Activated T-helper 17 cell treated with anti-CD3 and anti-CD28 coated beads, Interleukin-2, amount 50 U/mL, for 72 hours (primary cell): ENCODE measurements around the gene GLIPR1. TPM values are rescaled to one million over a fixed set of nuclear protein-coding genes. Genes with fewer than 3 reads are reported as not detected.
A peak's percentile ranks its signal among the peaks of the same experiment; 100 is the strongest.
"Not testable (repeated sequence)": the region's sequence is repeated elsewhere in the genome, so short reads cannot be mapped to it uniquely, and the experiment has no call there.

Source experiments
- ATAC-seq: fragments of 150-1000 bp; cut with Tn5 transposase; replicated peaks from 2 replicates; pipeline ENCODE4 v1.10.0; 2021; ENCODE audit warnings: mild to moderate bottlenecking, moderate library complexity
- H3K27ac Mint-ChIP-seq: one replicate; pipeline ENCODE4 v1.8.0; 2022; ENCODE audit warnings: mixed read lengths
- H3K27me3 Mint-ChIP-seq: one replicate; pipeline ENCODE4 v1.8.0; 2022; ENCODE audit warnings: mixed read lengths
- H3K36me3 Mint-ChIP-seq: one replicate; pipeline ENCODE4 v1.8.0; 2022; ENCODE audit warnings: low read depth, mild to moderate bottlenecking, mixed read lengths
- H3K4me1 Mint-ChIP-seq: one replicate; pipeline ENCODE4 v1.8.0; 2022; ENCODE audit warnings: mixed read lengths
- H3K4me3 Mint-ChIP-seq: one replicate; pipeline ENCODE4 v1.8.0; 2022; ENCODE audit warnings: mild to moderate bottlenecking, mixed read lengths
- H3K9me3 Mint-ChIP-seq: one replicate; pipeline ENCODE4 v1.8.0; 2022; ENCODE audit warnings: mixed read lengths
- total RNA-seq, 2 donors: library from RNA; stranded (reverse); gene quantifications; one replicate each; pipeline ENCODE4 v1.2.3, GENCODE V29; 2022

GLIPR1 gene
- total RNA-seq, 2 donors from 2014 or later = 45.9 to 50.2 TPM

- peak overlapping the region; percentile 97 for H3K4me3 Mint-ChIP-seq
- H3K9me3 Mint-ChIP-seq = no peaks in the 10 kb centered on the region
These were observed 2.9 kb downstream of the GLIPR1 start for GRCh38 chr12:75483431-75483830.

GRCh38 chr12:75484450-75484849 is 3.9 kb downstream of the GLIPR1 start:
- ATAC-seq, H3K27me3 Mint-ChIP-seq, H3K9me3 Mint-ChIP-seq: not testable (repeated sequence)
- peak overlapping the region; percentile 97 for H3K4me3 Mint-ChIP-seq
- peaks cover 49% of the 10 kb centered on the region for H3K4me1 Mint-ChIP-seq
- H3K27ac Mint-ChIP-seq = peak overlapping the region; percentile 99
- peaks cover 95% of the 10 kb centered on the region for H3K36me3 Mint-ChIP-seq

More at GRCh38 chr12:75483431-75483830, 2.9 kb downstream of the GLIPR1 start:
- H3K36me3 Mint-ChIP-seq = peaks cover 85% of the 10 kb centered on the region
- H3K4me1 Mint-ChIP-seq = peaks cover 48% of the 10 kb centered on the region
- H3K27me3 Mint-ChIP-seq = no peaks in the 10 kb centered on the region
- peak overlapping the region; percentile 99 for H3K27ac Mint-ChIP-seq
- no peak for ATAC-seq

GRCh38 chr12:75487308-75487707 is 6.8 kb downstream of the GLIPR1 start:
- Mint-ChIP-seq H3K9me3 (no peaks in the 10 kb centered on the region), H3K27me3 (no peaks in the 10 kb centered on the region), H3K4me1 (peaks cover 34% of the 10 kb centered on the region), H3K27ac (no peak overlapping the region), H3K36me3 (peaks cover 95% of the 10 kb centered on the region), H3K4me3 (peak overlapping the region; percentile 69)
- no peak for ATAC-seq

- Mint-ChIP-seq H3K9me3 (no peaks in the 10 kb centered on the region), H3K36me3 (peaks cover 84% of the 10 kb centered on the region), H3K4me3 (peak overlapping the region; percentile 69), H3K4me1 (peaks cover 32% of the 10 kb centered on the region), H3K27me3 (no peaks in the 10 kb centered on the region), H3K27ac (no peak overlapping the region)
- no peak for ATAC-seq
These were observed 8.0 kb downstream of the GLIPR1 start for GRCh38 chr12:75488553-75488952.

GRCh38 chr12:75489187-75489586 is 8.6 kb downstream of the GLIPR1 start:
- peaks cover 32% of the 10 kb centered on the region for H3K4me1 Mint-ChIP-seq
- H3K36me3 Mint-ChIP-seq = peaks cover 78% of the 10 kb centered on the region
- peak; percentile 28 for ATAC-seq
- peak overlapping the region; percentile 79 for H3K27ac Mint-ChIP-seq
- peak overlapping the region; percentile 69 for H3K4me3 Mint-ChIP-seq
- no peaks in the 10 kb centered on the region for H3K9me3 Mint-ChIP-seq
- no peaks in the 10 kb centered on the region for H3K27me3 Mint-ChIP-seq

- H3K4me1 Mint-ChIP-seq = peaks cover 31% of the 10 kb centered on the region
- no peaks in the 10 kb centered on the region for H3K9me3 Mint-ChIP-seq
- H3K27ac Mint-ChIP-seq = peak overlapping the region; percentile 79
- ATAC-seq = peak; percentile 96
- peak overlapping the region; percentile 69 for H3K4me3 Mint-ChIP-seq
- peaks cover 72% of the 10 kb centered on the region for H3K36me3 Mint-ChIP-seq
- no peaks in the 10 kb centered on the region for H3K27me3 Mint-ChIP-seq
These were observed 9.2 kb downstream of the GLIPR1 start for GRCh38 chr12:75489613-75490210.

DNA sequence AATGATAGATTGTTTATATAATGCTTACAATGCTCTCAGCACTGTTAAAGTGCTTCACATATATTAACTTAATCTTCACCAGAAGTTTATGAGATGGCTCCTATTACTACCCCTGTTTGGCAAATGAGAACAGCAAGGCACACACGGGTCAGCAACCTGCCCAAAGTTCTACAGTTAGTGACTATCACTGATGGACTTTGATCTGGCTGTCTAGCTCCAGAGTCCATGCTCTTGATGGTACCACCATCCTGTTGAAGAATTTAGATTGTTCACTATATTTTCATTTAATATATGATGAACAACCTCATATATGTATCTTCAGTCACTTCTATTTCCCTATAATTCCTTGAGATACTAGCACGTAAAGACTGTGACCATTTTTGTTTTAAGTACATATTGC is 10.6 kb downstream of the GLIPR1 start:
- peaks cover 59% of the 10 kb centered on the region for H3K36me3 Mint-ChIP-seq
- H3K27ac Mint-ChIP-seq = no peak overlapping the region
- H3K9me3 Mint-ChIP-seq = no peaks in the 10 kb centered on the region
- ATAC-seq = no peak
- no peaks in the 10 kb centered on the region for H3K27me3 Mint-ChIP-seq
- no peak overlapping the region for H3K4me3 Mint-ChIP-seq
- H3K4me1 Mint-ChIP-seq = peaks cover 40% of the 10 kb centered on the region

DNA sequence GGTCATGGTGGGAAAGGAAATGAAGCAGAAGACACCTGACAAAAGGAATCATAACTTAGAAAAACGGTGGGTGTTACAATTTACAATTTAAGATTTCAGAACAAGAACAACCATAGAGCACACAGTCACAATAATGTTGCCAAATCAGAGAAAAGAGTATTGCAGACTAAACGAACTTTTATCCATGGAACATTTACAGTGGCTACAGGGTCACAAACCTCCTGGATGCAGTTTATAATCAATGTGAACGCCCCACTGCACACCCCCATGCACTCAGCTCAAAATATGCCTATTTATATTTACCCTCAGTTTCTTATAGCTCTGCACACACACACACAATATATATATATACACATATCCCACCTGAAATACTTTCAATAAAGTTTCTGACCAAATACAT is 22.9 kb downstream of the GLIPR1 start:
- Mint-ChIP-seq H3K27me3 (no peaks in the 10 kb centered on the region), H3K9me3 (no peaks in the 10 kb centered on the region), H3K4me1 (peaks cover 15% of the 10 kb centered on the region), H3K4me3 (no peak overlapping the region), H3K36me3 (no peaks in the 10 kb centered on the region), H3K27ac (no peak overlapping the region)
- no peak for ATAC-seq

GRCh38 chr12:75503866-75504265 is 23.3 kb downstream of the GLIPR1 start:
- peaks cover 18% of the 10 kb centered on the region for H3K4me1 Mint-ChIP-seq
- no peaks in the 10 kb centered on the region for H3K9me3 Mint-ChIP-seq
- no peak for ATAC-seq
- no peaks in the 10 kb centered on the region for H3K36me3 Mint-ChIP-seq
- no peaks in the 10 kb centered on the region for H3K27me3 Mint-ChIP-seq
- H3K4me3 Mint-ChIP-seq = no peak overlapping the region
- H3K27ac Mint-ChIP-seq = no peak overlapping the region

DNA sequence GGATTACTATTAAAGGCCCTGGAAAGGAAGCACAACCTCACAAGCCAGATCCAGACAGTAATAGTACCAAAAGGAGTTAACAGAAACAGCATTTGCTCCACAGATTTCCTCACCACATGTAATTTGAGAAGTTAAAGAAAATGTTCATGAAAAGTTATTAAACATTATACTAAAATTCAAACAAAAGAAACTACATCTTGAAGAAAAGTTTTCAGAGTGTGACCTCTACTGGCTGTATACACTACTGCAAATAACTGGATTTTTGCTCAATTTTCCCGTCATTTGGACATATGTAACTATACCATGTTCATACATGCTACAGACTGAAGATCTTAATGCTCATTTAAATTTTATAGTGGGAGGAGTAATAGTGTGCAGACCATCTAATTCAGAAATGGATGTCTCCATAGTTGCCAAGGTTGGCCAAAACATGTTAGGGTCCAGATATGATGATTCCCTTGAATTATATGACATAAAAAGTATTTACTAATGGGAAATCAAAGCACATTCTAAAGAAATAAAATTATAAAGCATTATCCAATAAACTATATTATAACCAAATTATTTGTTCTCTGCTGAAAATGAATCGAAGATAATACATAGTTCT is 25.3 kb downstream of the GLIPR1 start:
- Mint-ChIP-seq H3K27ac (peak overlapping the region; percentile 21), H3K36me3 (no peaks in the 10 kb centered on the region), H3K27me3 (no peaks in the 10 kb centered on the region), H3K9me3 (no peaks in the 10 kb centered on the region), H3K4me1 (peaks cover 18% of the 10 kb centered on the region), H3K4me3 (no peak overlapping the region)
- ATAC-seq = no peak

- no peak for ATAC-seq
- Mint-ChIP-seq H3K9me3 (no peaks in the 10 kb centered on the region), H3K36me3 (no peaks in the 10 kb centered on the region), H3K4me1 (peaks cover 22% of the 10 kb centered on the region), H3K4me3 (peak overlapping the region; percentile 99), H3K27me3 (no peaks in the 10 kb centered on the region), H3K27ac (peak overlapping the region; percentile 18)
These were observed 26.5 kb downstream of the GLIPR1 start for GRCh38 chr12:75507086-75507485.

GRCh38 chr12:75508159-75508558 is 27.6 kb downstream of the GLIPR1 start:
- Mint-ChIP-seq H3K4me3 (peak overlapping the region; percentile 99), H3K9me3 (no peaks in the 10 kb centered on the region), H3K36me3 (no peaks in the 10 kb centered on the region), H3K4me1 (peaks cover 22% of the 10 kb centered on the region), H3K27me3 (no peaks in the 10 kb centered on the region), H3K27ac (no peak overlapping the region)
- no peak for ATAC-seq

DNA sequence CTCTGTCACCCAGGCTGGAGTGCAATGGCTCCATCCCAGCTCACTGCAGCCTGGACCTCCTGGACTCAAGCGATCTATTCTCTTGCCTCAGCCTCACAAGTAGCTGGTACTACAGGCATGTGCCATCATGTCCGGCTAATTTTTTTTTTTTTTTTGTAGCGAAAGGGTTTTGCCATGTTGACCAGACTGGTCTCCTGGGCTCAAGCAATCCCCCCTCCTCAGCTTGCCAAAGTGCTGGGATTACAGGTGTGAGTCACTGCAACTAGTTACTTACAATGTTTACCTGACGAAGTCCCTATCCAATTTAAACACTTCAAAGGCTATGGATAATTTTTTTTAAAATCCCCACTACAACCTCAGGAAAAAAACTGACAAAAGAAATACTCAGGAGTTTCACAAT is 29.1 kb downstream of the GLIPR1 start:
- H3K9me3 Mint-ChIP-seq = no peaks in the 10 kb centered on the region
- no peaks in the 10 kb centered on the region for H3K36me3 Mint-ChIP-seq
- H3K4me3 Mint-ChIP-seq = peak overlapping the region; percentile 99
- peak overlapping the region; percentile 99 for H3K27ac Mint-ChIP-seq
- ATAC-seq = no peak
- H3K4me1 Mint-ChIP-seq = peaks cover 22% of the 10 kb centered on the region
- no peaks in the 10 kb centered on the region for H3K27me3 Mint-ChIP-seq

DNA sequence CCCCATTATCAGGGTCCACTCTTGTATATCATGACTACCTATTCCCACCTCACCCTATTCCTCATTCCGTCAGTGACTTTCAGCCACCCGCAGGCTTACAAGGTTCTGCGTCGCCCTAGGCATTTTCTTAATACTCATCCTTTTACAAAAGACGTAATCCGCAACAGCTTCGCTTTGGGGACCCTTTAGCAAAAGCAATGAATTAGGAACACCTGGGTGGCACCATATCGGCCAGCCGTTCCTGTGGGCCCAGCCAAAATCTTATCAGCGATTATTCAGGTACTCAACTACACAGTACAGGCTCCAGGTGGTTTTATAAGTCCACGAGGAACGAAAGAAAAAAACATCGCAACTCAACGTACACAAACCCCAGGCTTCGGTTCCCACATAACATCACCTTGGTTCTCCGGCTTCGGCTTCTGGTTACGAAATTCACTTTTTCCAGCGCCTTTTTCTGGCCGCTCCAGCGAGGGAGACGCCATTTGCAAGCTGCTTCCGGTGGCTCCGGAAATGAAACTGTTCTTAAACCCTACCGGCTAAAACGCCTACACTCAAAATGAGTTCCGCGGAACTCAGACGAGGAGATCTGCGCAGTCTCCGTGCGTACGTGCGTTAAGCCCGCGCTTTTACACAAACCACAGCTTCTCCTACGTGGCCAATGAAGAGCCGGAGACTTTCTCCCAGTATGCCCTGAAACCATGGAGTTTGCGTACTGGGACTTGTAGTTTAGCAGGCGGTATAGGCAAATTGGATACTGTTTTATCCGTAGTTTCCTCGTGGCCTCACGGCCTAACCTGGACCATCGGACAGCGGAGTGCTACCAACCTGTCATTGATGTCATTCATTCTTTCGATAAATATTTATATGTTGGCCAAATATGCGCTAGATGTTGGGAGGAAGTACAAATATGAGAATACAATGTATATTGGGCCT is 30.8 kb downstream of the GLIPR1 start, which contains the start of gene KRR1:
KRR1 (minus strand) TSS at position 494 of the 933 bp plus-strand sequence; CDS start at position 482, 12 bp downstream.
- Mint-ChIP-seq H3K9me3 (no peaks in the 10 kb centered on the region), H3K4me3 (peak within 1 kb of the TSS; percentile 99), H3K36me3 (no peaks in the 10 kb centered on the region), H3K27me3 (no peaks in the 10 kb centered on the region), H3K4me1 (peaks cover 16% of the 10 kb centered on the region), H3K27ac (peak within 1 kb of the TSS; percentile 99)
- peak; percentile 94 for ATAC-seq
